GM23338 (cell line): Measurements from ENCODE around the gene SUGCT. TPM values are rescaled to one million over a fixed set of nuclear protein-coding genes. Genes with fewer than 3 reads are reported as not detected.

Experiments
- ATAC-seq: fragments of 200-7000 bp; cut with Tn5 transposase; 3 replicates; pipeline ENCODE4 v1.9.1; 2020
- DNase-seq: peaks from one replicate; pipeline ENCODE4 v3.0.0-alpha.2; 2015; ENCODE audit warnings: low spot score
- H2AFZ ChIP-seq: fragments of 200-600 bp; sonication (generic); 2 replicates; pipeline ENCODE4 v1.8.0; 2016; ENCODE audit warnings: antibody characterized with exemption, mild to moderate bottlenecking, moderate library complexity
- H3F3A ChIP-seq: fragments of 200-600 bp; sonication (generic); replicated peaks from 2 replicates; pipeline ENCODE4 v1.8.0; 2017; ENCODE audit warnings: antibody characterized with exemption, mixed run types, low read depth
- H3K27ac ChIP-seq: fragments of 200-600 bp; sonication (generic); 2 replicates; pipeline ENCODE4 v1.6.1; 2016; ENCODE audit warnings: low read depth
- H3K27me3 ChIP-seq: fragments of 200-600 bp; sonication (generic); 2 replicates; pipeline ENCODE4 v1.8.0; 2016; ENCODE audit warnings: mild to moderate bottlenecking, mixed run types, moderate library complexity; ENCODE audit not compliant: insufficient read depth
- H3K36me3 ChIP-seq: fragments of 200-600 bp; sonication (generic); 2 replicates; pipeline ENCODE4 v1.8.0; 2016; ENCODE audit warnings: mild to moderate bottlenecking; ENCODE audit not compliant: insufficient read depth
- H3K4me1 ChIP-seq: fragments of 200-600 bp; sonication (generic); 2 replicates; pipeline ENCODE4 v1.8.0; 2016; ENCODE audit warnings: mild to moderate bottlenecking, moderate library complexity; ENCODE audit not compliant: insufficient read depth
- H3K4me2 ChIP-seq: fragments of 200-600 bp; sonication (generic); 2 replicates; pipeline ENCODE4 v1.7.1; 2017; ENCODE audit warnings: mixed run types
- H3K4me3 ChIP-seq: fragments of 200-600 bp; sonication (generic); 2 replicates; pipeline ENCODE4 v1.6.1; 2016; ENCODE audit warnings: mixed run types
- H3K79me2 ChIP-seq: fragments of 200-600 bp; sonication (generic); replicated peaks from 2 replicates; pipeline ENCODE4 v1.8.0; 2017; ENCODE audit warnings: mild to moderate bottlenecking; ENCODE audit not compliant: insufficient read depth
- H3K9me2 ChIP-seq: fragments of 200-600 bp; sonication (generic); 2 replicates; pipeline ENCODE4 v1.8.0; 2017; ENCODE audit not compliant: insufficient read depth
- H4K20me1 ChIP-seq: fragments of 200-600 bp; sonication (generic); replicated peaks from 2 replicates; pipeline ENCODE4 v1.8.0; 2017; ENCODE audit warnings: mild to moderate bottlenecking; ENCODE audit not compliant: insufficient read depth
- H3K27ac Mint-ChIP-seq: 2 replicates; pipeline ENCODE4 v1.8.0; 2020; ENCODE audit warnings: inconsistent platforms, mild to moderate bottlenecking, moderate library complexity, mixed read lengths
- H3K27me3 Mint-ChIP-seq: 3 replicates; pipeline ENCODE4 v1.8.0; 2022; ENCODE audit warnings: low read depth, mild to moderate bottlenecking, moderate library complexity, mixed read lengths, inconsistent platforms; ENCODE audit not compliant: insufficient read depth, poor library complexity
- H3K36me3 Mint-ChIP-seq: 3 replicates; pipeline ENCODE4 v1.8.0; 2021; ENCODE audit warnings: low read depth, mild to moderate bottlenecking, inconsistent platforms, moderate library complexity, mixed read lengths
- H3K4me1 Mint-ChIP-seq: 3 replicates; pipeline ENCODE4 v1.8.0; 2020; ENCODE audit warnings: mild to moderate bottlenecking, inconsistent platforms, mixed read lengths
- H3K4me3 Mint-ChIP-seq: 3 replicates; pipeline ENCODE4 v1.8.0; 2021; ENCODE audit warnings: moderate library complexity, mild to moderate bottlenecking, inconsistent platforms, mixed read lengths
- H3K9me3 Mint-ChIP-seq: 3 replicates; pipeline ENCODE4 v1.8.0; 2020; ENCODE audit warnings: moderate library complexity, mild to moderate bottlenecking, inconsistent platforms, mixed read lengths
- ETS1 ChIP-seq: IDR thresholded peaks from 2 replicates; pipeline ENCODE4 v1.6.1; 2016; ENCODE audit warnings: antibody characterized with exemption
- EZH2 ChIP-seq: fragments of 200-600 bp; sonication (generic); IDR thresholded peaks from one replicate; pipeline ENCODE4 v1.8.0; 2017; ENCODE audit warnings: antibody characterized with exemption, mild to moderate bottlenecking, low read depth; ENCODE audit not compliant: unreplicated experiment
- POLR2AphosphoS5 ChIP-seq: IDR thresholded peaks from 2 replicates; pipeline ENCODE4 v1.6.1; 2016; ENCODE audit warnings: antibody characterized with exemption, low read depth
- polyA plus RNA-seq: library from polyadenylated mRNA; unstranded; fragments of >200 nt; fragmentation: Nextera tagmentation; extraction: Ambion mirVana; gene quantifications from 2 replicates; pipeline ENCODE4 v1.2.1, GENCODE V29; 2016
- total RNA-seq: library from RNA; depleted of rRNA; stranded (reverse); fragments of >200 nt; shearing (Covaris generic); gene quantifications from 2 replicates; pipeline ENCODE4 v1.2.3, GENCODE V29; 2014
- TF ChIP-seq, protein P1 (sequence below): fragments of 250-450 bp; sonication (Bioruptor Pico); IDR thresholded peaks from 2 replicates; pipeline ENCODE4 v1.5.0; 2020; ENCODE audit warnings: mild to moderate bottlenecking, moderate library complexity
- TF ChIP-seq, protein P2 (sequence below): IDR thresholded peaks from one replicate; pipeline ENCODE4 v1.6.1; 2018; ENCODE audit warnings: antibody characterized with exemption; ENCODE audit not compliant: unreplicated experiment

SUGCT gene
- total and polyA plus RNA-seq, 2 experiments from 2014 or later: 4.2 to 5.6 TPM

- TF ChIP-seq, protein P1, sequence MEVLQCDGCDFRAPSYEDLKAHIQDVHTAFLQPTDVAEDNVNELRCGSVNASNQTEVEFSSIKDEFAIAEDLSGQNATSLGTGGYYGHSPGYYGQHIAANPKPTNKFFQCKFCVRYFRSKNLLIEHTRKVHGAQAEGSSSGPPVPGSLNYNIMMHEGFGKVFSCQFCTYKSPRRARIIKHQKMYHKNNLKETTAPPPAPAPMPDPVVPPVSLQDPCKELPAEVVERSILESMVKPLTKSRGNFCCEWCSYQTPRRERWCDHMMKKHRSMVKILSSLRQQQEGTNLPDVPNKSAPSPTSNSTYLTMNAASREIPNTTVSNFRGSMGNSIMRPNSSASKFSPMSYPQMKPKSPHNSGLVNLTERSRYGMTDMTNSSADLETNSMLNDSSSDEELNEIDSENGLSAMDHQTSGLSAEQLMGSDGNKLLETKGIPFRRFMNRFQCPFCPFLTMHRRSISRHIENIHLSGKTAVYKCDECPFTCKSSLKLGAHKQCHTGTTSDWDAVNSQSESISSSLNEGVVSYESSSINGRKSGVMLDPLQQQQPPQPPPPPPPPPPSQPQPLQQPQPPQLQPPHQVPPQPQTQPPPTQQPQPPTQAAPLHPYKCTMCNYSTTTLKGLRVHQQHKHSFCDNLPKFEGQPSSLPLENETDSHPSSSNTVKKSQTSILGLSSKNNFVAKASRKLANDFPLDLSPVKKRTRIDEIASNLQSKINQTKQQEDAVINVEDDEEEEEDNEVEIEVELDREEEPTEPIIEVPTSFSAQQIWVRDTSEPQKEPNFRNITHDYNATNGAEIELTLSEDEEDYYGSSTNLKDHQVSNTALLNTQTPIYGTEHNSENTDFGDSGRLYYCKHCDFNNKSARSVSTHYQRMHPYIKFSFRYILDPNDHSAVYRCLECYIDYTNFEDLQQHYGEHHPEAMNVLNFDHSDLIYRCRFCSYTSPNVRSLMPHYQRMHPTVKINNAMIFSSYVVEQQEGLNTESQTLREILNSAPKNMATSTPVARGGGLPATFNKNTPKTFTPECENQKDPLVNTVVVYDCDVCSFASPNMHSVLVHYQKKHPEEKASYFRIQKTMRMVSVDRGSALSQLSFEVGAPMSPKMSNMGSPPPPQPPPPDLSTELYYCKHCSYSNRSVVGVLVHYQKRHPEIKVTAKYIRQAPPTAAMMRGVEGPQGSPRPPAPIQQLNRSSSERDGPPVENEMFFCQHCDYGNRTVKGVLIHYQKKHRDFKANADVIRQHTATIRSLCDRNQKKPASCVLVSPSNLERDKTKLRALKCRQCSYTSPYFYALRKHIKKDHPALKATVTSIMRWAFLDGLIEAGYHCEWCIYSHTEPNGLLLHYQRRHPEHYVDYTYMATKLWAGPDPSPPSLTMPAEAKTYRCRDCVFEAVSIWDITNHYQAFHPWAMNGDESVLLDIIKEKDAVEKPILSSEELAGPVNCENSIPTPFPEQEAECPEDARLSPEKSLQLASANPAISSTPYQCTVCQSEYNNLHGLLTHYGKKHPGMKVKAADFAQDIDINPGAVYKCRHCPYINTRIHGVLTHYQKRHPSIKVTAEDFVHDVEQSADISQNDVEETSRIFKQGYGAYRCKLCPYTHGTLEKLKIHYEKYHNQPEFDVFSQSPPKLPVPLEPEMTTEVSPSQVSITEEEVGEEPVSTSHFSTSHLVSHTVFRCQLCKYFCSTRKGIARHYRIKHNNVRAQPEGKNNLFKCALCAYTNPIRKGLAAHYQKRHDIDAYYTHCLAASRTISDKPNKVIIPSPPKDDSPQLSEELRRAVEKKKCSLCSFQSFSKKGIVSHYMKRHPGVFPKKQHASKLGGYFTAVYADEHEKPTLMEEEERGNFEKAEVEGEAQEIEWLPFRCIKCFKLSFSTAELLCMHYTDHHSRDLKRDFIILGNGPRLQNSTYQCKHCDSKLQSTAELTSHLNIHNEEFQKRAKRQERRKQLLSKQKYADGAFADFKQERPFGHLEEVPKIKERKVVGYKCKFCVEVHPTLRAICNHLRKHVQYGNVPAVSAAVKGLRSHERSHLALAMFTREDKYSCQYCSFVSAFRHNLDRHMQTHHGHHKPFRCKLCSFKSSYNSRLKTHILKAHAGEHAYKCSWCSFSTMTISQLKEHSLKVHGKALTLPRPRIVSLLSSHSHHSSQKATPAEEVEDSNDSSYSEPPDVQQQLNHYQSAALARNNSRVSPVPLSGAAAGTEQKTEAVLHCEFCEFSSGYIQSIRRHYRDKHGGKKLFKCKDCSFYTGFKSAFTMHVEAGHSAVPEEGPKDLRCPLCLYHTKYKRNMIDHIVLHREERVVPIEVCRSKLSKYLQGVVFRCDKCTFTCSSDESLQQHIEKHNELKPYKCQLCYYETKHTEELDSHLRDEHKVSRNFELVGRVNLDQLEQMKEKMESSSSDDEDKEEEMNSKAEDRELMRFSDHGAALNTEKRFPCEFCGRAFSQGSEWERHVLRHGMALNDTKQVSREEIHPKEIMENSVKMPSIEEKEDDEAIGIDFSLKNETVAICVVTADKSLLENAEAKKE (CRISPR knock-in tag): no peak
- no peak for TF ChIP-seq EZH2
- TF ChIP-seq, protein P2, sequence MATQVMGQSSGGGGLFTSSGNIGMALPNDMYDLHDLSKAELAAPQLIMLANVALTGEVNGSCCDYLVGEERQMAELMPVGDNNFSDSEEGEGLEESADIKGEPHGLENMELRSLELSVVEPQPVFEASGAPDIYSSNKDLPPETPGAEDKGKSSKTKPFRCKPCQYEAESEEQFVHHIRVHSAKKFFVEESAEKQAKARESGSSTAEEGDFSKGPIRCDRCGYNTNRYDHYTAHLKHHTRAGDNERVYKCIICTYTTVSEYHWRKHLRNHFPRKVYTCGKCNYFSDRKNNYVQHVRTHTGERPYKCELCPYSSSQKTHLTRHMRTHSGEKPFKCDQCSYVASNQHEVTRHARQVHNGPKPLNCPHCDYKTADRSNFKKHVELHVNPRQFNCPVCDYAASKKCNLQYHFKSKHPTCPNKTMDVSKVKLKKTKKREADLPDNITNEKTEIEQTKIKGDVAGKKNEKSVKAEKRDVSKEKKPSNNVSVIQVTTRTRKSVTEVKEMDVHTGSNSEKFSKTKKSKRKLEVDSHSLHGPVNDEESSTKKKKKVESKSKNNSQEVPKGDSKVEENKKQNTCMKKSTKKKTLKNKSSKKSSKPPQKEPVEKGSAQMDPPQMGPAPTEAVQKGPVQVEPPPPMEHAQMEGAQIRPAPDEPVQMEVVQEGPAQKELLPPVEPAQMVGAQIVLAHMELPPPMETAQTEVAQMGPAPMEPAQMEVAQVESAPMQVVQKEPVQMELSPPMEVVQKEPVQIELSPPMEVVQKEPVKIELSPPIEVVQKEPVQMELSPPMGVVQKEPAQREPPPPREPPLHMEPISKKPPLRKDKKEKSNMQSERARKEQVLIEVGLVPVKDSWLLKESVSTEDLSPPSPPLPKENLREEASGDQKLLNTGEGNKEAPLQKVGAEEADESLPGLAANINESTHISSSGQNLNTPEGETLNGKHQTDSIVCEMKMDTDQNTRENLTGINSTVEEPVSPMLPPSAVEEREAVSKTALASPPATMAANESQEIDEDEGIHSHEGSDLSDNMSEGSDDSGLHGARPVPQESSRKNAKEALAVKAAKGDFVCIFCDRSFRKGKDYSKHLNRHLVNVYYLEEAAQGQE: no peak
Observed at GRCh38 chr7:40102897-40103296, 31.9 kb upstream of the SUGCT start (continued).

- H3K4me3 Mint-ChIP-seq: no peak overlapping the region
- no peaks in the 10 kb centered on the region for H3K27me3 ChIP-seq
- H3K4me1 ChIP-seq: no peaks in the 10 kb centered on the region
- no peak overlapping the region for H3K4me3 ChIP-seq
- no peak for TF ChIP-seq POLR2AphosphoS5
- no peak for TF ChIP-seq ETS1
- H3K36me3 ChIP-seq: no peaks in the 10 kb centered on the region
- no peak overlapping the region for H3K27ac Mint-ChIP-seq
- DNase-seq (no peak), ATAC-seq (no peak)
- H2AFZ ChIP-seq: no peak overlapping the region
- H3F3A ChIP-seq: no peaks in the 10 kb centered on the region
- H3K9me3 Mint-ChIP-seq: no peaks in the 10 kb centered on the region
- no peaks in the 10 kb centered on the region for H3K4me1 Mint-ChIP-seq
- H3K9me2 ChIP-seq: no peaks in the 10 kb centered on the region
- no peaks in the 10 kb centered on the region for H3K27me3 Mint-ChIP-seq
- H3K36me3 Mint-ChIP-seq: no peaks in the 10 kb centered on the region
- H3K4me2 ChIP-seq: no peak overlapping the region
- no peaks in the 10 kb centered on the region for H4K20me1 ChIP-seq
- H3K79me2 ChIP-seq: no peaks in the 10 kb centered on the region
- no peak overlapping the region for H3K27ac ChIP-seq
Observed at GRCh38 chr7:40105879-40106473, 28.8 kb upstream of the SUGCT start.
